ENCODE measurements around the gene BCAM.
"Not testable (repeated sequence)": the region's sequence is repeated elsewhere in the genome, so short reads cannot be mapped to it uniquely, and the experiment has no call there.

BCAM gene

DNA sequence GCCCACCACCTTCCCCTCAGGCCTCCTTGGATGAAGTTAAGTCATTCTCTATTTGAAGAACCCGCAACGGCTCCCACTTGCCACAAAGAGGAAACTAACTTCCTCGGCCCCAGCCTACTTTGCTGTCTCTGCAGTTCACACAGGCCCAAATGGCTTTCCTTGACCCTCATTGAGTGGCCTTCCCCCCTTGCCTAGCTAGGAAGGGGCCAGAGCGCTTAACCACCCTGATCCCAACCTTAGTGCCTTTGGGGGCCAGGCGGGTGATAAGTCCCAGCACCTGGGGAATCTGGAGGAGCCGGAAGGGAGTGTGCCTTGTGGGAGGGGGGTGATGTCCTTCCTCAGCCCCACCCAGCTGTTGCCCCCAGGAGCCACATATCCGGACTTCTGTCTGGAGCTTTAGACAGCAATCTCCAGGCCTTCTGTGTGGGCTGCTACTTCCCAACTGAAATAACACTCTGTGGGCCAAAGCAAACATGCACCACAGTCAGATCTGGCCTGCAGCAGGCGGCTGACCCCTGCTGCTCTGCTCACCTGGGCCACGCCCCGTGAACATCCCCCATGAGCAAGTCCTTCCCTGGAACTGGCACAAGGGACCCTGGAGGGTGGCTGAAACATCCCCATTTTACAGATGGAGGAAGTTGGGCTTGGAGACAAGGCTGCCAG lies 47.6 kb downstream of the BCAM start:
- TF ChIP-seq ZFX (IDR thresholded peaks at IDR 0.05), result no peak
- TF ChIP-seq, protein P1, sequence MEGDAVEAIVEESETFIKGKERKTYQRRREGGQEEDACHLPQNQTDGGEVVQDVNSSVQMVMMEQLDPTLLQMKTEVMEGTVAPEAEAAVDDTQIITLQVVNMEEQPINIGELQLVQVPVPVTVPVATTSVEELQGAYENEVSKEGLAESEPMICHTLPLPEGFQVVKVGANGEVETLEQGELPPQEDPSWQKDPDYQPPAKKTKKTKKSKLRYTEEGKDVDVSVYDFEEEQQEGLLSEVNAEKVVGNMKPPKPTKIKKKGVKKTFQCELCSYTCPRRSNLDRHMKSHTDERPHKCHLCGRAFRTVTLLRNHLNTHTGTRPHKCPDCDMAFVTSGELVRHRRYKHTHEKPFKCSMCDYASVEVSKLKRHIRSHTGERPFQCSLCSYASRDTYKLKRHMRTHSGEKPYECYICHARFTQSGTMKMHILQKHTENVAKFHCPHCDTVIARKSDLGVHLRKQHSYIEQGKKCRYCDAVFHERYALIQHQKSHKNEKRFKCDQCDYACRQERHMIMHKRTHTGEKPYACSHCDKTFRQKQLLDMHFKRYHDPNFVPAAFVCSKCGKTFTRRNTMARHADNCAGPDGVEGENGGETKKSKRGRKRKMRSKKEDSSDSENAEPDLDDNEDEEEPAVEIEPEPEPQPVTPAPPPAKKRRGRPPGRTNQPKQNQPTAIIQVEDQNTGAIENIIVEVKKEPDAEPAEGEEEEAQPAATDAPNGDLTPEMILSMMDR (conservative IDR thresholded peaks at IDR 0.05), result no peak
- no peak overlapping the region for H3K27ac ChIP-seq

DNA sequence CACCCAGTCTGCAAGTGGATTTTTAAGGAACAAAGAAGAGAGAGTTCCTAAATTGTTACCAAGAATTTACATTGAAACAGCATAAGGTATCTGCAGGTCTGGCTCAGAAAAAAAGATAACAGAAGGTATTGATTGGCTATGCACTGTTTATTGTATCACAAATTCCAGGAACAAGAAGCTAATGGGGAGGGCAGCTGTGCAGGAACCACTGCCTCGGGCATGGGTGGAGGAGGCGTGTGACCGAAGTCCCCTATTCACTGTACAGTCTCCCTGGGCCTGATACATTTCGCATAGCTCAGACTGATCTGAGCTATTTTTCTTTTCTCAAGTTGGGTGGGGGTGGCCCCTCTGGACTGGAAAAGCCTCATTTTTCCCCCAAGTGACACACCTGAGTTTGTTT lies 48.9 kb downstream of the BCAM start:
- TF ChIP-seq, protein P1 (conservative IDR thresholded peaks at IDR 0.05), result no peak
- no peak for TF ChIP-seq ZFX (IDR thresholded peaks at IDR 0.05)
- no peak overlapping the region for H3K27ac ChIP-seq

DNA sequence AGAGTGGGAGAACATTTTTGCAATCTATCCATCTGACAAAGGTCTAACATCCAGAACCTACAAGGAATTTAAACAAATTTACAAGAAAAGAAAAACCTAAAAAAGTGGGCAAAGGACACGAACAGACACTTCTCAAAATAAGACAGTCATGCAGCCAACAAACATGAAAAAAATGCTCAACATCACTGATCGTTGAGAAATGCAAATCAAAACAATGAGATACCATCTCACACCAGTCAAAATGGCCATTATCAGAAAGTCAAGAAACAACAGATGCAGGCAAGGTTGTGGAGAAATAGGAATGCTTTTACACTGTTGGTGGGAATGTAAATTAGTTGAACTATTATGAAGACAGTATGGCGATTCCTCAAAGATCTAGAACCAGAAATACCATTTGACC lies 52.7 kb downstream of the BCAM start:
- not testable (repeated sequence) for H3K27ac ChIP-seq

DNA sequence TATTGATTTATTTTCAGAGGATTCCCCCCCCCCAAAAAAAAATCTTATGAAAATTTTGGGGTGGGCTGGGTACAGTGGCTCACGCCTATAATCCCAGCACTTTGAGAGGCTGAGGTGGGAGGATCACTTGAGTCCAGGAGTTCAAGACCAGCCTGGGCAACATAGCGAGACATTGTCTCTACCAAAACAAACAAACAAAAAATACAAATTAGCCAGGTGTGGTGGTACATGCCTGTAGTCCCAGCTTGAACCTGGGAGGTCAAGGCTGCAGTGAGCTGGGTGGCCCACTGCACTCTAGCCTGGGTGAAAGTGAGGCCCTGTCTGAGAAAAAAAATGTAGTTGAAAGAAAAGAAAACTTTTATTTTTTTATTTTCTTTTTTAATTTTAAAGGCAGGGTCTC lies 55.1 kb downstream of the BCAM start:
- H3K27ac ChIP-seq, result no peak overlapping the region
- no peak for TF ChIP-seq ZFX (IDR thresholded peaks at IDR 0.05)
- TF ChIP-seq, protein P1 (conservative IDR thresholded peaks at IDR 0.05), result no peak

DNA sequence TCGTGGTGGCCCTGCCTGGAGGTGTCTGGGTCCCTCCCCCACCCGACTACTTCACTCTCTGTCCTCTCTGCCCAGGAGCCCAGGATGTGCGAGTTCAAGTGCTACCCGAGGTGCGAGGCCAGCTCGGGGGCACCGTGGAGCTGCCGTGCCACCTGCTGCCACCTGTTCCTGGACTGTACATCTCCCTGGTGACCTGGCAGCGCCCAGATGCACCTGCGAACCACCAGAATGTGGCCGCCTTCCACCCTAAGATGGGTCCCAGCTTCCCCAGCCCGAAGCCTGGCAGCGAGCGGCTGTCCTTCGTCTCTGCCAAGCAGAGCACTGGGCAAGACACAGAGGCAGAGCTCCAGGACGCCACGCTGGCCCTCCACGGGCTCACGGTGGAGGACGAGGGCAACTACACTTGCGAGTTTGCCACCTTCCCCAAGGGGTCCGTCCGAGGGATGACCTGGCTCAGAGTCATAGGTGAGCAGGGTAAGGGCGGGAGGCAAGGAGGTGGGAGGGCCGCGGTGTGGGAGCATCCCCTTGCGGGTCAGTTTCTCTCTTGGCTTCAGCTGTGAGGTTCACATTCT lies 56.4 kb downstream of the BCAM start:
- no peak for TF ChIP-seq ZFX (IDR thresholded peaks at IDR 0.05)
- TF ChIP-seq, protein P1 (conservative IDR thresholded peaks at IDR 0.05), result no peak
- H3K27ac ChIP-seq, result no peak overlapping the region

DNA sequence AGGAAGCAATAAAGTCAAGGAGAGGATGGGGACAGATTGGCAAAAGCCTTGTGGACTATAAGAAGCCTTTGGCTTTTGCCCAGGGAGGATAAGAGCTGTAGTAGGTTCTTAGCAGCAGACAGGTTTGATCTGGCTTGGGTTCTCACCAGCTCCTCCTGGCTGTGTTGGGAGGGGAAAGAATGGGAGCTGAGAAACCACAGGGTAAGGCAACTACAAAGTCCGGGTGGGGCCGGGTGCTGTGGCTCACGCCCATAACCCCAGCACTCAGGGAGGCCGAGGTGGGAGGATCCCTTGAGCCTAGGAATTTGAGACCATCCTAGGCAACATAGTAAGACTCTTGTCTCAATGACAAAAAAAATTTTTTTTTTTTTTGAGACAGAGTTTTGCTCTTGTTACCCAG lies 57.8 kb downstream of the BCAM start:
- TF ChIP-seq, protein P1 (conservative IDR thresholded peaks at IDR 0.05), result no peak
- no peak for TF ChIP-seq ZFX (IDR thresholded peaks at IDR 0.05)
- H3K27ac ChIP-seq, result no peak overlapping the region

DNA sequence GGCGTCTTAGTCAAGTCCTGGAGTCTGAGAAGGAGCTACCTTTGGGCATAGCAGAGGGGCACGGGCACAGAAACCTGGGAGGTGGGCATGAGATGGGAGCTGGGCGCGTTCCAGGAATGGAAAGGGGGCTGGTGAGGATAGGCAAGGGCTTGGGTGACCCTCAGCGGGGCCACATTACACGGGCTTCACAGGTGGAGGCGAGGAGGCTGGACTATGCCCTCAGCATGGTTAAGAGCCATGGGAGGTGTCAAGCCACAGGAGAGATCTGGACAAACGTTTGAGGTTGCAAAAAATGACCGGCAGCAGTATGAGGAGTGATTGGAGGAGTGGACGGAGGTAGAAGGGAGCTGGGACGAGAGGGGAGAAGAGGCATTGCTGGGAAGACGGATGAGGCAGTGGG lies 58.7 kb downstream of the BCAM start:
- TF ChIP-seq, protein P1 (conservative IDR thresholded peaks at IDR 0.05), result no peak
- TF ChIP-seq ZFX (IDR thresholded peaks at IDR 0.05), result no peak
- H3K27ac ChIP-seq, result no peak overlapping the region

Measured in C4-2B (cell line).